ENCODE results near the gene NOM1. TPM values are rescaled to one million over a fixed set of nuclear protein-coding genes. Genes with fewer than 3 reads are reported as not detected.

The NOM1 gene
- total and polyA plus RNA-seq, 2 donors (not counting 3 experiments of a cell fraction or from before 2014, with no cell fraction given), result 13.7 to 38.6 TPM

- ChIA-PET CTCF (interaction anchor here (1.0 to 2.6 kb wide), 6 partner anchors 12 to 39 kb away, joined by 3 to 22 read pairs (median 6); partner anchors contain the start of genes LMBR1 and NOM1), POLR2A (interaction anchor here (0.9 kb wide), 1 partner anchor 39 kb away, joined by 4 read pairs; the partner anchor contains the start of gene LMBR1)
- peak overlapping the region; percentile 55 for H3K9ac ChIP-seq (replicated peaks; ENCODE audit: extremely low read depth, insufficient read depth, low read length)
- no TSS peak for BruUV-seq (replicated peaks)
- no peaks in the 10 kb centered on the region for H3K9me3 ChIP-seq (replicated peaks; ENCODE audit: control insufficient read depth, insufficient read depth, low read length)
- no peaks in the 10 kb centered on the region for H3K9me1 ChIP-seq (replicated peaks; ENCODE audit: control insufficient read depth, extremely low read depth, insufficient read depth, low read length)
- TF ChIP-seq POLR2A (IDR thresholded peaks at IDR 0.05; ENCODE audit: low read depth, low read length) (peak; percentile 27), FOS (IDR thresholded peaks at IDR 0.05; ENCODE audit: borderline replicate concordance, insufficient read depth, low read length) (peak; percentile 80), CTCF (IDR thresholded peaks at IDR 0.05; ENCODE audit: extremely low read depth in 1 of 2, insufficient read depth in 1 of 2, low read depth in 1 of 2, low read length in 2 of 2) (no peak), EZH2 (IDR thresholded peaks at IDR 0.05; ENCODE audit: borderline replicate concordance, low read depth, low read length, severe bottlenecking) (no peak), GATA2 (IDR thresholded peaks at IDR 0.05; ENCODE audit: insufficient read depth, insufficient read length, low read depth, low read length) (peak; percentile 70), JUN (IDR thresholded peaks at IDR 0.05; ENCODE audit: borderline replicate concordance, insufficient read depth, insufficient read length, low read depth) (peak; percentile 91), MAX (IDR thresholded peaks at IDR 0.05; ENCODE audit: insufficient read depth, insufficient read length) (no peak), MYC (IDR thresholded peaks at IDR 0.05; ENCODE audit: low read depth, low read length) (no peak), POLR2AphosphoS5 (IDR thresholded peaks at IDR 0.05; ENCODE audit: insufficient read depth, low read depth, low read length) (peak; percentile 89)
- H3K27ac ChIP-seq (ENCODE audit: insufficient read depth, low read depth, low read length), result peak overlapping the region; percentile 82
- H3K36me3 ChIP-seq (ENCODE audit: control insufficient read depth in 2 of 2, extremely low read depth in 1 of 2, insufficient read depth in 2 of 2, low read length in 2 of 2), result no peaks in the 10 kb centered on the region
- intact Hi-C loops (cut with micrococcal nuclease), result loop anchor here (1.0 kb wide), 2 partner anchors 17 to 39 kb away; partner anchors contain the start of genes LMBR1 and NOM1
- H3K4me3 ChIP-seq (replicated peaks in 1 of 3; ENCODE audit: insufficient read depth in 1 of 3, low read depth in 1 of 3, low read length in 3 of 3), result peak overlapping the region in 1 of 3 experiments; percentile 24
- dilution Hi-C loops (cut with MboI; ENCODE audit: extremely low pct_ligation_motif_present, low sequenced_read_pairs), result no loop called here
- peak overlapping the region; percentile 73 for H3K4me2 ChIP-seq (ENCODE audit: insufficient read depth, low read length)
- peak; percentile 99 for FAIRE-seq
- peak overlapping the region; percentile 73 for H2AFZ ChIP-seq (ENCODE audit: low read depth, low read length)
- no peaks in the 10 kb centered on the region for H3K27me3 ChIP-seq (ENCODE audit: control insufficient read depth in 2 of 2, insufficient read depth in 2 of 2, low read length in 2 of 2)
- DNase-seq (ENCODE audit: low read depth, low spot score), result peak; percentile 97
- H4K20me1 ChIP-seq (replicated peaks; ENCODE audit: control insufficient read depth, extremely low read depth, insufficient read depth, low read length), result no peaks in the 10 kb centered on the region
- H3K79me2 ChIP-seq (ENCODE audit: control insufficient read depth, insufficient read depth, low read length), result no peaks in the 10 kb centered on the region
- H3K4me1 ChIP-seq (ENCODE audit: control insufficient read depth, extremely low read depth, insufficient read depth, low read length), result peaks cover 34% of the 10 kb centered on the region
Observed at GRCh38 chr7:156932006-156932405, 17.5 kb upstream of the NOM1 start.

Measured in endothelial cell of umbilical vein (primary cell).